ENCODE data around the gene MS4A8. TPM values are rescaled to one million over a fixed set of nuclear protein-coding genes. Genes with fewer than 3 reads are reported as not detected.

MS4A8 gene
- total and polyA plus RNA-seq, 2 of the 4 experiments (the other 2 are of a cell fraction), result not detected

DNA sequence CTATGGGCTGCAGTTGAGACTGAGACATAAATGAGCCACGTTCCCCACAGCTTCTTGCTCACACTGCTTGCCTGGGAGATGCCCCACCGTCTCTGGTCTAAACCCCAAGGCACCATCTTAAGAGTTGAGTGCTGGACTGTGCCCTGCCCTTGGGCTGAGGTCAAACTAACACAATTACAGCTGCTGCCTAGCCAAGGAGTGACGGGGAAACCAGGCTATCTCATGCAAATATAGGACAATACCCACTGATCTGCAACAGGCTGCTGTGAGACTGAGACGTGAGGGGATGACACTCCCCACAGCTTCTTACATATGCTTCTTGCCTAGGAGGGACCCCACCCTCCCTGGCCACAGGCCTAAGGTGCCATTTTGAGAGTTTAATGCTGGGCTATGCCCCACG lies 7.8 kb upstream of the MS4A8 start:
- dilution Hi-C loops (cut with HindIII; ENCODE audit: low sequenced_read_pairs, unreplicated experiment), result no loop called here
- Histone ChIP-seq H3K4ac (ENCODE audit: low read depth, low read length) (no peak overlapping the region), H3K9me3 (ENCODE audit: control insufficient read depth, insufficient read depth, low read length) (no peaks in the 10 kb centered on the region; the same call in 1 of the 2 replicates), H3K27me3 (ENCODE audit: control insufficient read depth, insufficient read depth, low read length) (no peaks in the 10 kb centered on the region), H2AK5ac (ENCODE audit: low read depth, low read length) (no peak overlapping the region), H3K79me1 (ENCODE audit: low read depth in 1 of 2, low read length in 2 of 2) (no peaks in the 10 kb centered on the region), H3K4me3 (ENCODE audit: insufficient read depth, low read depth, low read length) (no peak overlapping the region), H3K36me3 (ENCODE audit: control insufficient read depth, insufficient read depth, low read length) (no peaks in the 10 kb centered on the region), H3K4me2 (ENCODE audit: low read depth, low read length) (no peak overlapping the region), H2BK120ac (ENCODE audit: low read depth, low read length) (no peak overlapping the region), H3K18ac (ENCODE audit: low read depth, low read length) (no peak overlapping the region), H4K5ac (ENCODE audit: low read depth, low read length) (no peak overlapping the region), H3K56ac (ENCODE audit: extremely low read depth, insufficient read depth, low read length) (no peak overlapping the region), H3K23ac (ENCODE audit: low read depth, low read length) (no peak overlapping the region), H2AFZ (replicated peaks; ENCODE audit: low read length, poor library complexity) (no peak overlapping the region), H3K4me1 (ENCODE audit: control insufficient read depth, insufficient read depth, low read length) (no peaks in the 10 kb centered on the region), H3K14ac (replicated peaks; ENCODE audit: low read depth, low read length) (no peak overlapping the region), H2BK5ac (ENCODE audit: low read depth, low read length, poor library complexity, severe bottlenecking) (no peak overlapping the region), H4K20me1 (ENCODE audit: insufficient read depth, low read length) (no peaks in the 10 kb centered on the region), H2BK15ac (ENCODE audit: low read depth, low read length) (no peak overlapping the region), H3K9ac (ENCODE audit: low read depth, low read length) (no peak overlapping the region), H3K27ac (ENCODE audit: insufficient read depth, low read length) (no peak overlapping the region), H2AK9ac (replicated peaks; ENCODE audit: low read depth, low read length, poor library complexity) (no peak overlapping the region), H3K9me1 (ENCODE audit: insufficient read depth, low read length) (no peaks in the 10 kb centered on the region), H2BK20ac (ENCODE audit: low read depth, low read length) (no peak overlapping the region), H4K91ac (ENCODE audit: insufficient read depth, low read depth, low read length) (no peak overlapping the region), H4K8ac (ENCODE audit: low read depth in 2 of 2, low read length in 2 of 2) (no peak overlapping the region)
- BruUV-seq (replicated peaks), result no TSS peak
- in situ Hi-C loops (cut with MboI; ENCODE audit: low sequenced_read_pairs), result no loop called here
- ChIA-PET POLR2A (ENCODE audit: unreplicated experiment) (no interaction called here), CTCF (no interaction called here)
- TF ChIP-seq BHLHE40 (IDR thresholded peaks at IDR 0.05; ENCODE audit: low read depth, low read length) (no peak), RFX5 (IDR thresholded peaks at IDR 0.05; ENCODE audit: low read depth, low read length) (no peak), RCOR1 (IDR thresholded peaks at IDR 0.05; ENCODE audit: insufficient replicate concordance, low read length) (no peak), SMC3 (IDR thresholded peaks at IDR 0.05; ENCODE audit: low read depth, low read length) (no peak), POLR2A (IDR thresholded peaks at IDR 0.05; ENCODE audit: low read depth, low read length) (no peak)
- ATAC-seq (ENCODE audit: low read depth) (no peak), DNase-seq (no peak)
- intact Hi-C loops (cut with micrococcal nuclease), result no loop called here
- 0% methylated on average over 1 of the region's 5 CpGs; no CpG with 5 or more reads in 1 of the 2 experiments for WGBS, 2 experiments (ENCODE audit: extremely low coverage in 2 of 2, insufficient read length in 1 of 2)

Data from IMR-90 (cell line).